HTERT RPE-1 (cell line): ENCODE data around the gene ZNF444.
"Not testable (repeated sequence)": the region's sequence is repeated elsewhere in the genome, so short reads cannot be mapped to it uniquely, and the experiment has no call there.

Experiments
- in situ Hi-C: fragments of 300-500 bp; cut with MboI; formaldehyde crosslinking; loops from 4 replicates; pipeline ENCODE4 v1.14.3; 2020; ENCODE audit warnings: low sequenced_read_pairs

The ZNF444 gene

DNA sequence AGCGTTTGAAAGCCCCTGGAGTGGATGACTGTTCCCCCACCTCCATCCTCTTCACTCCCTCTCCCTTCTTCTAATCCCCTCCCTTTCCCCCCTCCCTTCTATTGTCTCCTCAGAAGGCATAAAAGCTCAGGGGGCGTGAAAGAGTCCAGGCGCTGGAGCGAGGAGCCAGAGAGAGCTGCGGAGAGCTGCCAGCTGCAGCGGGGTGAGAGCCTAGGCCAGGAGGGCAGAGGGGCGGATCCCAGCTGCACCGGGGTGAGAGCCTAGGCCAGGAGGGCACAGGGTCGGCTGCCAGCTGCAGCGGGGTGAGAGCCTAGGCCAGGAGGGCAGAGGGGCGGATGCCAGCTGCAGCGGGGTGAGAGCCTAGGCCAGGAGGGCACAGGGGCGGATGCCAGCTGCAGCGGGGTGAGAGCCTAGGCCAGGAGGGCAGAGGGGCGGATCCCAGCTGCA, 34.8 kb downstream of the ZNF444 start, which contains the start of gene GALP:
Gene GALP (plus strand): TSS at position 148 of the 447 bp plus-strand sequence. CDS start 1,101 bp downstream, outside the sequence.
- in situ Hi-C loops: not testable (repeated sequence)

DNA sequence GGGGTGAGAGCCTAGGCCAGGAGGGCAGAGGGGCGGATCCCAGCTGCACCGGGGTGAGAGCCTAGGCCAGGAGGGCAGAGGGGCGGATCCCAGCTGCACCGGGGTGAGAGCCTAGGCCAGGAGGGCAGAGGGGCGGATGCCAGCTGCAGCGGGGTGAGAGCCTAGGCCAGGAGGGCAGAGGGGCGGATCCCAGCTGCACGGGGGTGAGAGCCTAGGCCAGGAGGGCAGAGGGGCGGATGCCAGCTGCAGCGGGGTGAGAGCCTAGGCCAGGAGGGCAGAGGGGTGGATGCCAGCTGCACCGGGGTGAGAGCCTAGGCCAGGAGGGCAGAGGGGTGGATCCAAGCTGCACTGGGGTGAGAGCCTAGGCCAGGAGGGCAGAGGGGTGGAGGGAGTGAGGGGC, 35.2 kb downstream of the ZNF444 start:
- in situ Hi-C loops: not testable (repeated sequence)

DNA sequence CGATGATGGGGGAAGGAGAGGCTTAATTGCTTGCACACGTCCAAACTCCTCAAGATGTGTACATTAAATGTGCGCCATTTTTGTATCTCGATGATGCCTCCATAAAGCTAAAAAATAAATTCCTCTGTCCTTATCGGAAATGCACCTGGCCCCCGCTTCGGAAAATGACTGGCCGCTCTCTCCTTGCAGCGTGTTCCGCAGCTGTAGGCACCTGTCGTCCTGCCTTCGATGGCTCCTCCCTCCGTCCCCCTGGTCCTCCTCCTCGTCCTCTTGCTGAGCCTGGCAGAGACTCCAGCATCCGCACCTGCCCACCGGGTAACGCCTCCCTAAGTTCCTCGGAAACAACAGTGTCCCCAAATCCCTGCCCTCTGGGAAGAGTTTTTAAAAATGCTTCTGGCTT, 35.8 kb downstream of the ZNF444 start:
- in situ Hi-C loops: no loop called here

DNA sequence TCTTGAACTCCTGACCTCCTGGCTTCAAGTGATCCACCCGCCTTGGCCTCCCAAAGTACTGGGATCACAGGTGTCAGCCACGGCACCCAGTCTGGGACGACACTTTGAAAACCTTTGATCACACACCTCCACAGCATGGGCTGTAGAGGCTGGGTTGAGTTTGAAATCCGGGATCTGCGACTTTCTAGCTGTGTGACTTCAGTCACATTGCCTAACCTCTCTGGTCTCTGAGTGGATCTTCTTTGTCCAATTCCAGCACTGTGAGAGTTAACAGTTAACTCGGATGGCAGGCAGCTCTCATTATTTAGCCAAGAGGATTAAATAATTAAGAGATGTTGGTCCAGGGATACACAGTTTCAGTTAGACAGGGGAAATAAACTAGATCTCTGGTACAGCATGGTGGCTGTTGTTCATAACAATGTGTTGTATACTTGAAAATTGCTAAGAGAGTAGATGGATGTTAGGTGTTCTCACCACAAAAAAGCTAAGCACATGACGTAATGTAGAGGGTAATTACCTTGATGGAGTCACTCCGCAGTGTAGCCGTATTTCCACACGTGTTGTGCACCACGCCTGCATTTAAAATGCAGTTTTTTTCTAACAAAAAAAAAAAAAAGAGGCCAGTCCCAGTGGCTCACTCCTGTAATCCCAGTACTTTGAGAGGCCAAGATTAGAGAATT, 36.6 kb downstream of the ZNF444 start:
- in situ Hi-C loops: no loop called here

DNA sequence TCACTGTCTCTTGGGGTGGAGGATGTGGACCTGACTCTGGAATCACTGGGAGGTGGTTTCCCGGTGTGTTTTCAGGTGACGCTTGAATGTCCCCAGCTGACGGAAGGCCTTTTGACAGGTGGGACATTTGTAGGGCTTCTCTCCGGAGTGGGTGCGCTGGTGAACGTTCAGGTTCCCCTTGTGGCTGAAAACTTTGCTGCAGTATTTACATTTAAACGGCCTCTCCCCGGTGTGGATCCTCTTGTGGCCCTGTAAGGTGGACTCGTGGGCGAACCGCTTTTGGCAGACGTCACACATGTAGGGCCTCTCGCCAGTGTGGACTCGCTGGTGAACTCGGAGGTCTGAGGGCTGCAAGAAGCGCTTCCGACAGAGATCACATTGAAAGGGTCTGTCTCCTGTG, 48.7 kb downstream of the ZNF444 start:
- in situ Hi-C loops: no loop called here

DNA sequence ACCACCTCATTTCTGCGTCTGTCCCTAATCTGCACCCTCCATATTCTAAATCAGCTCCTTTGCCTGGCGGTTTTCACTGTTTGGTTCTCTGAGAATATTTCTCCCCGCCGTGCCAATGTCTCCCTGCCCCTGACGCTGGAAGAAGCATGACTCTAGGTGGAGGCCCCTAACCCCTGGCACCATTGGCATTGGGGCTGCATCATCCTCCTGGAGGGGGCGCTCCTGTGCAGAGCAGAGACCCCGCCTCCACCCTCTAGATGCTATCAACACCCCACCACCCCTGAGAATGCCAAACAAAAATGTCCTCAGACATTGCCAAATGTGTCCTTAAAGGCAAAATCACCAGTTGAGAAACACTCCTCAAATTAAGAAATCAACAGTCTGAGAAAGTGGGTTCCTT, 50.0 kb downstream of the ZNF444 start:
- in situ Hi-C loops: no loop called here

DNA sequence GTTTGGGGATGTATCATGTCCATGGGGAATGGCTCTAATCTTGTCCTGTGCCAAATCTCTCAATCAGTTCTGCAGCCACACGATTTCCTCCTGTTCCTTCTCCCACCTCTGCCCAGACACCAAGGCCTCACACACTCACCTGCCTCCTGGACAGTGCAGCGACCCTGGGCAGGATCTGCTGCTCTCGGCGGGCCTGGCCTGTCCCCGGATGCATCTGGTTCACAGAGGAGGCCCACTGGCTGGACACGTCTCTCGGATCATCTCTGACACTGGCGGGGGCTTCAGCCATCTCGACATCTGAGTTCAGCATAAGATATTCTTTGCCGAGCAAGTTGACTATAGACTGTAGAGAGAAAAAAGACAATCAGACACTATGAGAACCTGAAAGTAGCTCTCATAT, 50.6 kb downstream of the ZNF444 start:
- in situ Hi-C loops: no loop called here

DNA sequence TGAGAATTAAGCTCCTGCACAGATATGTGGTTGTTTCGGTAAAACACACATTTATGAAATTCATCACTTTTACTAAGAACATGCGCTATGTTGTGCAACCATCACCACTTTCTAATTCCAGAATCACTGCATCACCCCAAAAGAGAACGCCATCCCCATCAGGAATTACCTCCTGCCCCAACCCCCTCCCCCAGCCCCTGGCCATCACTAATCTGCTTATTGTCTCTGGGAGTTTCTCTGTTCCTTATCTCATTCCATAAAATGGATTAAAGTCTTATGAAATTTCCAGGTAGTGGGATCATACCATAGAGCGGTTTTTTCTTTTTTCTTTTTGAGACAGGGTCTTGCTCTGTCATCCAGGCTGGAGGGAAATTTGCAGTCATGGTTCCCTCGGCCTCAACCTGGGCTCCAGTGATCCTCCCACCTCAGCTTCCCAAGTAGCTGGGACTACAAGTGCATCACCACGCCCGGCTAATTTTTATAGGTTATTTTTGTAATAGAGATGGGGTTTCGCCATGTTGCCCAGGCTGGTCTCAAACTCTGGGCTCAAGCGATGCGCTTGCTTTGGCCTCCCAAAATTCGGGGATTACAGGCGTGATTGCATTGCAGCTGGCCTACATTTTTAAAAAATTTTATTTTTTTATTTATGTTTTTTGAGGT, 53.0 kb downstream of the ZNF444 start:
- in situ Hi-C loops: no loop called here

DNA sequence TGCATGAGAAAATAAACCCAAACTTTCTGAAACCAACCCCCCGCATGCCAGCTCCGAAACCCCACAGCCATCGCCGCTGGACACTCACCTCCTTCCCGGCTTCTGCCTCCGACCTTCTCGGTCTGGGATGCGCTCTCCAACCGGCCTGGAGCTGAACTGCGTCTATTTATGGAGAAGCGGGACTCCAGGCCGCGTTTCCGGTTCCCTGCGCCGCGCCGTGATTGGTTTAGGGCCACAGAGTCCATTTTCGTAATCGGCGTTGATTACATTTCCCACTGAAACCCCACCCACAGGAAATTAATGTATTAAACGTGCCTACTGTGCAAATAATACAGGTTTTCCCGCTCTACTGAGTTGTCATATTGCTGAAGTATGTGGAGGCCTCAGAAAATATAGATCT, 56.6 kb downstream of the ZNF444 start, which contains the start of gene ZSCAN5B:
Gene ZSCAN5B (minus strand): TSS at position 138 of the 400 bp plus-strand sequence. CDS start 4,731 bp downstream, outside the sequence.
- in situ Hi-C loops: not testable (repeated sequence)

DNA sequence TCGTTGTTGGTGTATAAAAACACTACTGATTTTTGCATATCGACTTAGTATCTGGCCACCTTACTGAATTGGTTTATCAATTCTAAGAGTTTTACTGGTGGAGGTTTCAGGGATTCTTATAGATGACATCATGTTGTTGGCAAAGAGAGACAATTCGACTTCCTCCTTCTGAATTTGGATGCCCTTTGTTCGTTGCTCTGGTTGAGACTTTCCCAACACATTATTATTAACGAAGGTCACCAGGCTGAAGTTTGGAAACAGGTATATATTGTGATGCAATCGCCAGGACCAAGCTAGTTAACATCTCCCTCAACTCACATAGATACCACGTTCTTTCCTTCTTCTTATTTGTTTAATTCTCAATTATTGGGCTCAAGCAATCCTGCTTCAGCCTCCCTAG, 58.6 kb downstream of the ZNF444 start:
- in situ Hi-C loops: no loop called here

DNA sequence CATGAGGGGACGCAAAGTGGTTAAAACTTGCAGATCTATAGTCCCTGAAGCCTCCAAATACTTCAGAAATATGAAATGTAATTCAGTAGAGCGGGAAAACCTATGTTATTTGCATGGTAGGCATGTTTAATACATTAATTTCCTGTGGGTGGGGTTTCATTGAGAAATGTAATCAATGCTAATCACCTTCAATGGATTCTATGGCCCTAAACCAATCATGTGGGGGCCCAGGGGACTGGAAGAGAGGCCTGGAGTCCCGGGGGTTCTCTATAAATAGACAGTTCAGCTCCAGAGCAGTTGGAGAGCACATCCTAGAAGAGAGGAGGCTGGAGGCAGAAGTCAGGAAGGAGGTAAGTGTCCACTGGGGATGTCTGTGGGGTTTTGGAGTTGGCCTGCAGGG, 60.9 kb downstream of the ZNF444 start, which contains the start of gene ZSCAN5C:
Gene ZSCAN5C (plus strand): TSS at position 301 of the 400 bp plus-strand sequence. CDS start 3,641 bp downstream, outside the sequence.
- in situ Hi-C loops: no loop called here

DNA sequence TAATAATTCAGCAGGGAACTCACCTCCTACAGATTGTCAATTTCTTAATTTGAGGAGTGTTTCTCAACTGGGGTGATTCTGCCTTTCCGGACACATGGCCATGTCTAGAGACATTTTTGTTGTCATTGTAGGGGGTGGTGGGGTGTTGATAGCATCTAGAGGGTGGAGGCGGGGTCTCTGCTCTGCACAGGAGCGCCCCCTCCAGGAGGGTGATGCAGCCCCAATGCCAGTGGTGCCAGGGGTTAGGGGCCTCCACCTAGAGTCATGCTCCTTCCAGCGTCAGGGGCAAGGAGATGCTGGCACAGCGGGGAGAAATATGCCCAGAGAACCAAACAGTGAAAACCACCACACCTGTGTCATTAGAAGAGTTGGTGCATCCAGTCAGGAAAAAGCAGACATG, 66.5 kb downstream of the ZNF444 start:
- in situ Hi-C loops: not testable (repeated sequence)

DNA sequence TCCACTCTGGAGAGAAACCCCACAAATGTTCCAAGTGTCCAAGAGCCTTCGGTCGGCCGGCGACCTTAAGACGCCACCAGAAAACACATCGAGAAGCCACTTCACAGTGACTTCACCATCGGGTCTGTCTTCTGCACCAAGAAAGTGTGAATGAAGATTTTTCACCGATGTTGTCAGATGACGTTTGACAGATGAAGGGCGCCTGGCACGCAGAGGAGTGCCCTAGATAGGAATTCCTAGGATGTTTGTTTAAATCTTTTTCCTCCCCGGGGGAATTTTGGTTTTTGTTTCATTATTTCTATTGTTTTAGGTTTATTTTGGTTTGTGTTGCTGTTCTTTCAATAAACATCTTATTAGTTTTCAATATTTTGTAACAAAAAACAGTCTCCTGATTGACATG, 68.0 kb downstream of the ZNF444 start:
- in situ Hi-C loops: no loop called here

DNA sequence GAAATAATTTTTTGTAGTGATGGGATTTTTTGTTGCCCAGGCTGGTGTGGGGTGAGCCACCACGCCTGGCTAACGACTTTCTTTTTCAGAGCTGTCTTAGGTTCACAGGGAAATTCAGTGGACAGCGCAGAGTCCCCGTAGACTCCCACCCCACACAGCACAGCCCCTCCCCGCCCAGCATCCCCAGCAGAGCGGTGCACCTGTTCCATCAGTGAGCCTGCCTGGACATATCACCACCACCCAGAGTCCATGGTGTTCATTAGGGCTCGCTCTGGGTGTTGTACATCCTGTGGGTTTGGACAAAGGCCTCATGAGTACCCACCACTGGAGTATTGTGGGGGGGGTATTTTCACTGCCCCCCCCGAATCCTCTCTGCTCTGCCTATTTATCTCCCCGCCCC, 68.9 kb downstream of the ZNF444 start:
- in situ Hi-C loops: not testable (repeated sequence)
